Bronchial epithelial cell (primary cell): ENCODE results near the gene KCTD2. TPM values are rescaled to one million over a fixed set of nuclear protein-coding genes. Genes with fewer than 3 reads are reported as not detected.

Source experiments
- DNase-seq: peaks from one replicate; pipeline ENCODE4 v3.0.0-alpha.2; 2010; ENCODE audit warnings: low read depth
- FAIRE-seq: peaks from 2 replicates; lab custom pipeline; 2011; peaks lifted over from hg19 to GRCh38; lab: Jason Lieb, UNC
- H3K27me3 ChIP-seq: 2 replicates; pipeline ENCODE4 v1.5.1; 2011; ENCODE audit warnings: low read length; ENCODE audit not compliant: control insufficient read depth, insufficient read depth
- H3K36me3 ChIP-seq: 2 replicates; pipeline ENCODE4 v1.5.1; 2011; ENCODE audit warnings: low read length; ENCODE audit not compliant: control insufficient read depth, insufficient read depth
- H3K4me3 ChIP-seq: 2 replicates; pipeline ENCODE4 v1.5.1; 2011; ENCODE audit warnings: mild to moderate bottlenecking, low read depth, low read length, control low read depth
- CTCF ChIP-seq: IDR thresholded peaks from 2 replicates; pipeline ENCODE4 v1.5.1; 2011; ENCODE audit warnings: mild to moderate bottlenecking, moderate library complexity, low read length, control low read depth, inconsistent platforms; ENCODE audit not compliant: insufficient read depth, severe bottlenecking
- total RNA-seq: library from RNA; depleted of rRNA; stranded (reverse); fragments of >200 nt; gene quantifications from 2 replicates; pipeline ENCODE4 v1.2.1, GENCODE V29; 2014

KCTD2 gene
- total RNA-seq, 1 donor from 2014 or later, result 5.0 TPM

DNA sequence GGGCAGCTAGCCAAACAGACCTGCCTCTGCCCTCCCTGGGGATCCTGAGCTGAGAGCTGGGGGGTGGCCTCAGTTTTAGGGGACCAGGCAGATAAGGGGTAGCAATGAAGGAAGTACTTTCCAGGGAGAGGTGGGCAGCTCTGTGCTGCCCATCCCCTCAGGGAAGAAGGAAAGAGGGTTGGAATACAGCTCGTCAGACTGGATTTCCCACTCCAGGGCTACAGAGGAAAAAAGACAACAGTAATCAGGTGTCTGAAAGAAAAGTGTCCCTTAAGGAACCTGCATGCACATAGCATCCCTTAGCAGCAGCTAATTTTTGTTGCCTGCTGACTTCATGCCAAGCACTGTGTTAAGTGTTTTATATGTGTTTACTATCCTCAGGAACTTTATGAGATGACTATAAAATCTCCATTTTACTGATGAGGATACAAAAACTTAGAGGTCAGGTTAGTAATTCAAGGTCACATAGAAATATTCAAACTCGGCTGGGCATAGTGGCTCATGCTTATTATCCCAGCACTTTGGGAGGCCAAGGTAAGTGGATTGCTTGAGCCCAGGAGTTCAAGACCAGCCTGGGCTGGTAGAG lies 37.8 kb upstream of the KCTD2 start:
- FAIRE-seq (no peak), DNase-seq (no peak)
- Histone ChIP-seq H3K4me3 (no peak overlapping the region), H3K27me3 (no peaks in the 10 kb centered on the region), H3K36me3 (no peaks in the 10 kb centered on the region)
- no peak for TF ChIP-seq CTCF

- no peak for TF ChIP-seq CTCF
- peak; percentile 54 for DNase-seq
- no peak for FAIRE-seq
- Histone ChIP-seq H3K4me3 (no peak overlapping the region), H3K27me3 (no peaks in the 10 kb centered on the region), H3K36me3 (no peaks in the 10 kb centered on the region)
Observed at GRCh38 chr17:75010683-75011400, 36.2 kb upstream of the KCTD2 start.

DNA sequence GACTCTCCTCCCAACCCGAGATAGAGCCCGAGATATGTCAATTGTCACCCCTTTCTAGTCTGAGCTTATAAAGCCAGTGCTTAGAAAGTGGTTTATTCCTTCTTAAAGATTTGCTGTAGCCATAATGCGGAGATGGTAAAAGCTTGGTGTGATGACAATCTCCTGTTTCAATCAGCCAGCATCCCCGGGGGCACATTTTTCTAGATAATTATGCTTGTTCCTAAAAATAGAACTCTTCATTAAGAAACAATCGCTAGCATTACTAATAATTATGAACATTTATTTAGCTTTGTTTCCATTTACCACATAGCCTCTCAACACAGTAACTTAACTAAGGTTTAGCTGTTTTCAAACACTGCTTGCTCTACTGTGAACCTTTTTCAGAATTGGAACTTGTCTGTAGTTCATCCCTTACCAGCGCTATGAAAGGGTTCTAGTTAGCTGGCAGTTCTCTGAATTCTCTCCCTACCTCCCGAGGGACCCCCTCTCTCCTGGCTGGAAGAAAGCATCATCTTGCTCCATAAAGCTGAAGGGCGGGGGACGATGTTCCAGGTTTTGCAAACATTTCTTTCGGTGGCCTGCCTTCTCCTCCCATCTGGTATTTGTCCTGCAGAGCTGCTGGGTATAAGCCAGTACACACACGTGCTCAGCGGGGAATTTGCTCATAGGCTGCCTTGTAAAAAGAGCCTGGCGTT lies 35.5 kb upstream of the KCTD2 start:
- H3K27me3 ChIP-seq, result no peaks in the 10 kb centered on the region
- no peak for FAIRE-seq
- peaks cover 1% of the 10 kb centered on the region for H3K36me3 ChIP-seq
- H3K4me3 ChIP-seq, result peak overlapping the region; percentile 98
- DNase-seq, result no peak
- TF ChIP-seq CTCF, result no peak

DNA sequence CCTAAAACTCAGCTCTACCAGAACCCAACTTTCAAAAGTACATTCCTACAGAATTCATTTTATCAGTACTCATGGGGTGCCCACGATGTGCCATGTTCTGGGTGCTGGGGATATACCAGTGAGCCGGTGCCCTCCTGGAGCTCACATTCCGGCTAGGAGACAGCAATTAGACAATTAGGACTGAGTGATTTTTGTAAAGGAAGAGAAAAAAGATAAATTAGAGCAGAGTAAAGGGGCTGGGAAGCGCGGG lies 35.0 kb upstream of the KCTD2 start:
- TF ChIP-seq CTCF, result no peak
- FAIRE-seq, result no peak
- DNase-seq, result no peak

GRCh38 chr17:75012346-75013091 lies 34.5 kb upstream of the KCTD2 start, which contains the start of gene MRPL58:
Gene MRPL58, plus strand, starts transcription at chr17:75012670. Its CDS starts 17 bp downstream, at chr17:75012687.
- FAIRE-seq (no peak), DNase-seq (peak; percentile 54)
- H3K36me3 ChIP-seq, result peaks cover 2% of the 10 kb centered on the region
- H3K4me3 ChIP-seq, result peak within 1 kb of the TSS; percentile 98
- peak; percentile 69 for TF ChIP-seq CTCF
- no peaks in the 10 kb centered on the region for H3K27me3 ChIP-seq

More for the DNA sequence above, 35.0 kb upstream of the KCTD2 start:
- peak overlapping the region; percentile 98 for H3K4me3 ChIP-seq
- H3K27me3 ChIP-seq, result no peaks in the 10 kb centered on the region
- H3K36me3 ChIP-seq, result peaks cover 2% of the 10 kb centered on the region
